Lower leg skin (tissue), 4 donors: ENCODE results near the gene KLF7. TPM values are rescaled to one million over a fixed set of nuclear protein-coding genes. Genes with fewer than 3 reads are reported as not detected.
"Not testable (repeated sequence)": the region's sequence is repeated elsewhere in the genome, so short reads cannot be mapped to it uniquely, and the experiment has no call there.

Source experiments
- DNase-seq, 2 donors: peaks; one replicate each; pipeline ENCODE4 v3.0.0-alpha.2; 2019; ENCODE audit warnings: low spot score in 2 of 2
- H3K4me3 ChIP-seq: fragments of 200-600 bp; sonication (generic); 2 replicates; pipeline ENCODE4 v1.5.1; 2017; ENCODE audit warnings: mild to moderate bottlenecking, low read depth; ENCODE audit not compliant: poor library complexity, severe bottlenecking
- POLR2A ChIP-seq, 2 donors: fragments of 450-650 bp; IDR thresholded peaks; one replicate each; pipeline ENCODE4 v1.6.1; 2016 to 2017; ENCODE audit warnings: antibody characterized with exemption in 2 of 2, mild to moderate bottlenecking in 1 of 2, moderate library complexity in 1 of 2
- WGBS, 2 donors: methylation state at CpG; one replicate each; pipeline ENCODE4 v1.1.5; 2018; 5-methylcytosine and 5-hydroxymethylcytosine counted together
- intact Hi-C: fragments of 100-400 bp; cut with DNase I; formaldehyde crosslinking; loops from one replicate; pipeline ENCODE4 v1.15.0; 2023; ENCODE audit warnings: low total_unique reads
- total RNA-seq, 4 donors: library from RNA; depleted of rRNA; stranded (reverse); fragments of >200 nt; gene quantifications; one replicate each; pipeline ENCODE4 v1.1.0, GENCODE V29; 2016
- TF ChIP-seq, protein P1 (sequence below), 3 donors: fragments of 450-650 bp; IDR thresholded peaks; one replicate each; pipeline ENCODE4 v1.5.1; 2016; ENCODE audit warnings: antibody characterized with exemption in 3 of 3, mild to moderate bottlenecking in 3 of 3, moderate library complexity in 2 of 3

KLF7 gene
- total RNA-seq, 4 donors from 2014 or later, result 10.7 to 26.4 (median 13.5) TPM

DNA sequence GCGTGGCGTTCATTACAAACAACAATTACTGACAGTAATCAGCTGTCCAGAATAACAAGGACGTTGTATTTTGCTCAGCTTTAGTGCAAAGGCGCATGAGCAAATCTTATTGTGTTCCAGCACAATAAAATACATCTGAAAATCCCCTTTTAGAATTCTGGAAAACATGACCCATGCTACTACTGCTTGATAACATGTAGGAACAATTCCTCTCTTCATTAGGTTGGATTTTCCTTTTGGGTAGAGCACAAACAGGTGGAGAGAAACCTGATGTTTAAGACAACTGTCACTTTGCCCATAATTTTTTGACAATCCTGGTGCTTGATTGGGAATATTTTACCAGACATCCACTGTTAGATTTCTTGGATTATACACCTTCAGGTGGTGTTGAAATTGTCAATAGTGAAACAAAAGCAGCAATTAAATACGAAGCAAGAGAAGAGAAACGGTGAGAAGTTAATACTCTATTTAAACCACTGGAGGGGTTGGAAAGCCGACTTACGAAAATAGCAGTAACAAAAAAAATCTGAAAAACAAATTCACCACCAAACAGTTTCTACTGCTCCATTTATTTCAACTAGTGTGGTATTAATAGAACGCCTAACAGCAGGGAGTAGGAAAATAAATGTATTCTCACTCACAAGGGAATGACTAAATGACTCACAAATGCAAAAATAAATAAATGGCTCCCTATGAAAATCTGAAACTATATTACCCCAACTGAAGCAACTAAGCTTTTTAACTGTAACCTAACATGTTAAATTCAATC, 123.8 kb downstream of the KLF7 start:
- TF ChIP-seq, protein P1, sequence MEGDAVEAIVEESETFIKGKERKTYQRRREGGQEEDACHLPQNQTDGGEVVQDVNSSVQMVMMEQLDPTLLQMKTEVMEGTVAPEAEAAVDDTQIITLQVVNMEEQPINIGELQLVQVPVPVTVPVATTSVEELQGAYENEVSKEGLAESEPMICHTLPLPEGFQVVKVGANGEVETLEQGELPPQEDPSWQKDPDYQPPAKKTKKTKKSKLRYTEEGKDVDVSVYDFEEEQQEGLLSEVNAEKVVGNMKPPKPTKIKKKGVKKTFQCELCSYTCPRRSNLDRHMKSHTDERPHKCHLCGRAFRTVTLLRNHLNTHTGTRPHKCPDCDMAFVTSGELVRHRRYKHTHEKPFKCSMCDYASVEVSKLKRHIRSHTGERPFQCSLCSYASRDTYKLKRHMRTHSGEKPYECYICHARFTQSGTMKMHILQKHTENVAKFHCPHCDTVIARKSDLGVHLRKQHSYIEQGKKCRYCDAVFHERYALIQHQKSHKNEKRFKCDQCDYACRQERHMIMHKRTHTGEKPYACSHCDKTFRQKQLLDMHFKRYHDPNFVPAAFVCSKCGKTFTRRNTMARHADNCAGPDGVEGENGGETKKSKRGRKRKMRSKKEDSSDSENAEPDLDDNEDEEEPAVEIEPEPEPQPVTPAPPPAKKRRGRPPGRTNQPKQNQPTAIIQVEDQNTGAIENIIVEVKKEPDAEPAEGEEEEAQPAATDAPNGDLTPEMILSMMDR (IDR thresholded peaks at IDR 0.05), result no peak
- no peak for TF ChIP-seq POLR2A (IDR thresholded peaks at IDR 0.05)

DNA sequence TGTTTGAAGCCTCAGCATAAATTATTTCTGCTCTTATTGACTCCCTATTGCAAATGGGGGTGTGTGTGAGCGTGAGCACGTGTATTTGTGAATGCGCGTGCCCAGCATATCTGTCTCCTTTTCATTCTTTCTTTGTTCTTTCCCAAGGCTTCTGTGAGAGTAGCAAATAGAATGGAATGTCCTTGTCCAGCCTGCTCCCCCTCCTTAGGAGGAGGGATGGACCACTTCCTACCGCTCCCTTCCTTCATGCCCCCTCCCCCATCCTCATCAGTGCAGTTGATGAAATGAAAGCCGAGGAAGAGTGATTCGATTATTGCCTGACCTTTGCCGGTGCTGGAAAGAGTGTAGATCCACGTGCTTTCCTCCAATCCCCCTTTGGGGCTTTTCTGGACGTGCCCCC, 124.5 kb downstream of the KLF7 start:
- TF ChIP-seq POLR2A (IDR thresholded peaks at IDR 0.05), result no peak
- TF ChIP-seq, protein P1 (IDR thresholded peaks at IDR 0.05), result no peak
- no peak for DNase-seq
- WGBS, 2 donors, result 56 to 62% methylated on average over 10 of the region's 10 CpGs
- H3K4me3 ChIP-seq, result no peak overlapping the region
- intact Hi-C loops, result no loop called here

More for the DNA sequence above, 123.8 kb downstream of the KLF7 start:
- DNase-seq, result no peak
- intact Hi-C loops, result no loop called here
- H3K4me3 ChIP-seq, result no peak overlapping the region
- WGBS, 2 donors, result 47 to 49% methylated on average over 9 of the region's 9 CpGs

DNA sequence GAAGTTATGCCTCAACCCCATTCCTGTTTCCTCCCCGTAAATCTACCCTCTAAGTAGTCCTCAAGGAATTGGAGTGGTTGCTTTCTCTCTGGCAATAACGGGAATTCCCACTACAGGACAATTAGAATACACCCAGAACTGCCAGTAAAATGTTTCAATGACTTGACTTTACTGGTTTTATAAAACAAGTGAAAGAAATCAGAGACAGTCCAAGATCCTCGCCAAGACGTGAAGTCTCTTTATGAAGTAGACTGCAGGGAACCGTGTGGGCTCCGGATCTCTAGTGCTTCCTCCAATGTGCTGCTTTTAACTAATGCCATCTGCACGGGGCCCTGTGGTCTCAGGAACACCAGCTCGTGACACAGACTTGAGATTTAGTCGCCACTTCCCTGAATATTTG, 125.1 kb downstream of the KLF7 start:
- TF ChIP-seq, protein P1 (IDR thresholded peaks at IDR 0.05), result no peak
- no peak for TF ChIP-seq POLR2A (IDR thresholded peaks at IDR 0.05)
- DNase-seq, result no peak
- intact Hi-C loops, result no loop called here
- WGBS, 2 donors, result 56 to 57% methylated on average over 9 of the region's 9 CpGs
- H3K4me3 ChIP-seq, result no peak overlapping the region

DNA sequence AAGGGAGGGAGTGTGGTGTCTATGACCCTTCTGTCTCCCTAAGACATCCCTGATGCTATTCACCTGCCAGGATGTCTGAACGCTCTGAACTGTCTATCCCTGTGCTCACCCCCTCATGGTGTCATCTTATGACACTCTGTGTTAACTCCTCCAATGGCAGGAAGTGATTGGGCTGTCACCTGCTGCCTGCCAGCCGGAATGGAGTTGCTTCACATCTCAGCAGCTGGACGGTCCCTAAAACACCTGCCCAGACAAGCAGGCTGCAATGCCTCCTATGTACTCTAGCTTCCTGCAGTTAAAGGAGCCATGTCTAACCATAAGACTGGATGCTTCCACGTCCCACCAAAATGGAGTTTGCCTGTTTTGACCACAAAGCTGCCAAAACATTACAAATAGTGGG, 126.5 kb downstream of the KLF7 start:
- no peak for DNase-seq
- WGBS, 2 donors, result 68 to 72% methylated on average over 4 of the region's 4 CpGs
- TF ChIP-seq, protein P1 (IDR thresholded peaks at IDR 0.05), result no peak
- no peak overlapping the region for H3K4me3 ChIP-seq
- intact Hi-C loops, result no loop called here

DNA sequence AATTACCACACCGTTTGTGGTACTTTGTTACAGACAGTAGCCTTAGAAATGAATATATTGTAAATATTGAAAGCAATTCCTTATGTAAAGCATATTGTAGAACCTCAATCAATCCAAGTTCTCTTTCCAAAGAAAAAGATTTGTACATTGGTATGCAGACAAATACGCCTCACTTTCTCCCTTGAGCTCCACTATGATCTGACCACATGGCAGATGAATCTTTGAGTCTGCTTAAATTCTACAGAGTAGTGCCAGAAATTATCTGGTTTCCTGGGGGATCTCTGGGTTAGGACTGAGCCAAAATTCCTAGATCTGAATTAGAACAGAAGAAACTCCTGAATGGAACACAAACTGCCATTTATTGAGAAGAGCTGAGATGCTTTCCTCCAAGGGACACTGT, 127.4 kb downstream of the KLF7 start:
- no peak for TF ChIP-seq POLR2A (IDR thresholded peaks at IDR 0.05)
- TF ChIP-seq, protein P1 (IDR thresholded peaks at IDR 0.05), result no peak
- no peak for DNase-seq
- H3K4me3 ChIP-seq, result no peak overlapping the region
- WGBS, 2 donors, result 74 to 82% methylated on average over 2 of the region's 2 CpGs
- intact Hi-C loops, result no loop called here

DNA sequence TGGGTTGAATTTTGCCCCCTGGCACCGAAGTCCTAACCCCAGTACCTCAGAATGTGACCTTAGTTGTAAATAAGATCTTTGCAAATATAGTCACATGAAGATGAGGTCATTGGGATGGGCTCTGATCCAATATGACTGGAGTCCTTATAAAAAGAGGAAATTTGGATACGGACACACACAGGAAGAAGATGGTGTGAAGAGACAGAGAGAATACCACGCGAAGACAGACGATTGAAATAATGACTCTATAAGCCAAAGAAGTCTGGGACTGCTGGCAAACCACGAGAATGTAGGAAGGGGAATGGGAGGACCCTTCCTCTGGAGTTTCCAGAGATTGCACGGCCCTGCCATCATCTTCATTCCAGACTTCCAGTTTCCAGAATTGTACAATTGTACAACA, 127.9 kb downstream of the KLF7 start:
- DNase-seq, result peak in 1 of 2 donors; percentile 36
- intact Hi-C loops, result no loop called here
- WGBS, 2 donors, result 55 to 63% methylated on average over 7 of the region's 7 CpGs
- H3K4me3 ChIP-seq, result no peak overlapping the region
- no peak for TF ChIP-seq POLR2A (IDR thresholded peaks at IDR 0.05)
- TF ChIP-seq, protein P1 (IDR thresholded peaks at IDR 0.05), result no peak

DNA sequence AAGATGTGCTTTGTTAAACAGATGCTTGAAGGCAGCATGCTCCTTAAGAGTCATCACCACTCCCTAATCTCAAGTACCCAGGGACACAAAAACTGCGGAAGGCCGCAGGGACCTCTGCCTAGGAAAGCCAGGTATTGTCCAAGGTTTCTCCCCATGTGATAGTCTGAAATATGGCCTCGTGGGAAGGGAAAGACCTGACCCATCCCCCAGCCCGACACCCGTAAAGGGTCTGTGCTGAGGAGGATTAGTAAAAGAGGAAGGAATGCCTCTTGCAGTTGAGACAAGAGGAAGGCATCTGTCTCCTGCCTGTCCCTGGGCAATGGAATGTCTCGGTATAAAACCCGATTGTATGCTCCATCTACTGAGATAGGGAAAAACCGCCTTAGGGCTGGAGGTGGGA, 128.7 kb downstream of the KLF7 start:
- 33 to 83% methylated on average over 1 to 3 of the region's 8 CpGs for WGBS, 2 donors
- intact Hi-C loops, DNase-seq, H3K4me3 ChIP-seq: not testable (repeated sequence)
